ENCODE data around the gene SND1. TPM values are rescaled to one million over a fixed set of nuclear protein-coding genes. Genes with fewer than 3 reads are reported as not detected.

Gene SND1
- total and polyA plus RNA-seq, 2 of the 4 experiments (the other 2 are of a cell fraction), result 154 to 294 TPM

DNA sequence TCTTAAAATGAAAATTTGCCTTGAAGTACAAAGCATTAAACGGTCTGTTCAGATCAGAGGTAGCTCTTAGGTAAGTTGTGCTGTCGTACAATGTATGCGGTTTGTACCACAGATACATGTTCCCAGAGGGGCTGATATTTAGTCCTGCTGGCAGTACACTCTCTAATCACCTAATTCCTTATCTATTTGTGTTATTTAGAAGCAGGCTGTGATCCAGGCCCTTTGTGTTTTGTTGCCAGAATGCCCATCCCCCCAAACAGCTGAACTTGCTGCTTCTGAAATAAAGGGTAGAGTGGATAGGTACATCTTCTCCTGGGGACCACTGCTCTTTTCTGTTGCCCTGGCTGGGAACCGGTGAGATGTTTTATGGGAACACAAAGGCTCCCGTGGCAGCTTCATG is 84.5 kb downstream of the SND1 start:
- Histone ChIP-seq H2AK5ac (ENCODE audit: low read depth, low read length) (no peak overlapping the region), H2BK15ac (ENCODE audit: low read depth, low read length) (no peak overlapping the region), H2AK9ac (replicated peaks; ENCODE audit: low read depth, low read length, poor library complexity) (no peak overlapping the region), H4K8ac (ENCODE audit: low read depth in 2 of 2, low read length in 2 of 2) (no peak overlapping the region), H3K9ac (ENCODE audit: low read depth, low read length) (no peak overlapping the region), H3K56ac (ENCODE audit: extremely low read depth, insufficient read depth, low read length) (no peak overlapping the region), H3K36me3 (ENCODE audit: control insufficient read depth, insufficient read depth, low read length) (peaks cover 26% of the 10 kb centered on the region), H2AFZ (replicated peaks; ENCODE audit: low read length, poor library complexity) (no peak overlapping the region), H3K4me2 (ENCODE audit: low read depth, low read length) (no peak overlapping the region), H3K4ac (ENCODE audit: low read depth, low read length) (no peak overlapping the region), H4K91ac (ENCODE audit: insufficient read depth, low read depth, low read length) (no peak overlapping the region), H3K23ac (ENCODE audit: low read depth, low read length) (no peak overlapping the region), H4K5ac (ENCODE audit: low read depth, low read length) (no peak overlapping the region), H4K20me1 (ENCODE audit: insufficient read depth, low read length) (peaks cover 56% of the 10 kb centered on the region), H3K4me3 (ENCODE audit: insufficient read depth, low read depth, low read length) (no peak overlapping the region), H3K14ac (replicated peaks; ENCODE audit: low read depth, low read length) (no peak overlapping the region), H3K4me1 (ENCODE audit: control insufficient read depth, insufficient read depth, low read length) (no peaks in the 10 kb centered on the region), H3K27ac (ENCODE audit: insufficient read depth, low read length) (no peak overlapping the region), H3K79me1 (ENCODE audit: low read depth in 1 of 2, low read length in 2 of 2) (peaks cover 54 to 84% of the 10 kb centered on the region in 2 experiments), H3K9me1 (ENCODE audit: insufficient read depth, low read length) (peaks cover 25% of the 10 kb centered on the region), H3K9me3 (ENCODE audit: control insufficient read depth, insufficient read depth, low read length) (no peaks in the 10 kb centered on the region), H2BK5ac (ENCODE audit: low read depth, low read length, poor library complexity, severe bottlenecking) (no peak overlapping the region), H2BK20ac (ENCODE audit: low read depth, low read length) (no peak overlapping the region), H3K18ac (ENCODE audit: low read depth, low read length) (no peak overlapping the region), H2BK120ac (ENCODE audit: low read depth, low read length) (no peak overlapping the region), H3K27me3 (ENCODE audit: control insufficient read depth, insufficient read depth, low read length) (no peaks in the 10 kb centered on the region)
- intact Hi-C loops (cut with micrococcal nuclease) (no loop called here), in situ Hi-C loops (cut with MboI; ENCODE audit: low sequenced_read_pairs) (no loop called here), dilution Hi-C loops (cut with HindIII; ENCODE audit: low sequenced_read_pairs, unreplicated experiment) (no loop called here)
- ChIA-PET POLR2A (ENCODE audit: unreplicated experiment) (no interaction called here), CTCF (no interaction called here)
- TF ChIP-seq FOS (IDR thresholded peaks at IDR 0.05; ENCODE audit: low read depth, low read length), result no peak
- TF ChIP-seq RCOR1 (IDR thresholded peaks at IDR 0.05; ENCODE audit: insufficient replicate concordance, low read length), result no peak
- TF ChIP-seq, protein P1, sequence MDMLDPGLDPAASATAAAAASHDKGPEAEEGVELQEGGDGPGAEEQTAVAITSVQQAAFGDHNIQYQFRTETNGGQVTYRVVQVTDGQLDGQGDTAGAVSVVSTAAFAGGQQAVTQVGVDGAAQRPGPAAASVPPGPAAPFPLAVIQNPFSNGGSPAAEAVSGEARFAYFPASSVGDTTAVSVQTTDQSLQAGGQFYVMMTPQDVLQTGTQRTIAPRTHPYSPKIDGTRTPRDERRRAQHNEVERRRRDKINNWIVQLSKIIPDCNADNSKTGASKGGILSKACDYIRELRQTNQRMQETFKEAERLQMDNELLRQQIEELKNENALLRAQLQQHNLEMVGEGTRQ (IDR thresholded peaks at IDR 0.05; ENCODE audit: low read depth, low read length), result no peak
- TF ChIP-seq CEBPB (IDR thresholded peaks at IDR 0.05; ENCODE audit: low read depth, low read length), result no peak
- no peak for TF ChIP-seq RAD21 (IDR thresholded peaks at IDR 0.05; ENCODE audit: low read length)
- TF ChIP-seq, protein P2, sequence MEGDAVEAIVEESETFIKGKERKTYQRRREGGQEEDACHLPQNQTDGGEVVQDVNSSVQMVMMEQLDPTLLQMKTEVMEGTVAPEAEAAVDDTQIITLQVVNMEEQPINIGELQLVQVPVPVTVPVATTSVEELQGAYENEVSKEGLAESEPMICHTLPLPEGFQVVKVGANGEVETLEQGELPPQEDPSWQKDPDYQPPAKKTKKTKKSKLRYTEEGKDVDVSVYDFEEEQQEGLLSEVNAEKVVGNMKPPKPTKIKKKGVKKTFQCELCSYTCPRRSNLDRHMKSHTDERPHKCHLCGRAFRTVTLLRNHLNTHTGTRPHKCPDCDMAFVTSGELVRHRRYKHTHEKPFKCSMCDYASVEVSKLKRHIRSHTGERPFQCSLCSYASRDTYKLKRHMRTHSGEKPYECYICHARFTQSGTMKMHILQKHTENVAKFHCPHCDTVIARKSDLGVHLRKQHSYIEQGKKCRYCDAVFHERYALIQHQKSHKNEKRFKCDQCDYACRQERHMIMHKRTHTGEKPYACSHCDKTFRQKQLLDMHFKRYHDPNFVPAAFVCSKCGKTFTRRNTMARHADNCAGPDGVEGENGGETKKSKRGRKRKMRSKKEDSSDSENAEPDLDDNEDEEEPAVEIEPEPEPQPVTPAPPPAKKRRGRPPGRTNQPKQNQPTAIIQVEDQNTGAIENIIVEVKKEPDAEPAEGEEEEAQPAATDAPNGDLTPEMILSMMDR (conservative IDR thresholded peaks at IDR 0.05; ENCODE audit: low read depth, low read length), result no peak
- no peak for TF ChIP-seq BHLHE40 (IDR thresholded peaks at IDR 0.05; ENCODE audit: low read depth, low read length)
- TF ChIP-seq POLR2A (IDR thresholded peaks at IDR 0.05; ENCODE audit: low read depth, low read length), result no peak
- TF ChIP-seq CHD1 (IDR thresholded peaks at IDR 0.05; ENCODE audit: low read depth, low read length), result no peak
- TF ChIP-seq MAFK (IDR thresholded peaks at IDR 0.05; ENCODE audit: low read depth, low read length), result no peak
- no peak for TF ChIP-seq RFX5 (IDR thresholded peaks at IDR 0.05; ENCODE audit: low read depth, low read length)
- TF ChIP-seq, protein P3, sequence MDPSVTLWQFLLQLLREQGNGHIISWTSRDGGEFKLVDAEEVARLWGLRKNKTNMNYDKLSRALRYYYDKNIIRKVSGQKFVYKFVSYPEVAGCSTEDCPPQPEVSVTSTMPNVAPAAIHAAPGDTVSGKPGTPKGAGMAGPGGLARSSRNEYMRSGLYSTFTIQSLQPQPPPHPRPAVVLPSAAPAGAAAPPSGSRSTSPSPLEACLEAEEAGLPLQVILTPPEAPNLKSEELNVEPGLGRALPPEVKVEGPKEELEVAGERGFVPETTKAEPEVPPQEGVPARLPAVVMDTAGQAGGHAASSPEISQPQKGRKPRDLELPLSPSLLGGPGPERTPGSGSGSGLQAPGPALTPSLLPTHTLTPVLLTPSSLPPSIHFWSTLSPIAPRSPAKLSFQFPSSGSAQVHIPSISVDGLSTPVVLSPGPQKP (IDR thresholded peaks at IDR 0.05; ENCODE audit: borderline replicate concordance, low read depth, low read length), result no peak
- TF ChIP-seq SMC3 (IDR thresholded peaks at IDR 0.05; ENCODE audit: low read depth, low read length), result no peak
- TF ChIP-seq MXI1 (IDR thresholded peaks at IDR 0.05; ENCODE audit: borderline replicate concordance, low read depth, low read length), result no peak
- TF ChIP-seq MAZ (IDR thresholded peaks at IDR 0.05; ENCODE audit: borderline replicate concordance, low read depth, low read length), result no peak
- TF ChIP-seq NFE2L2 (IDR thresholded peaks at IDR 0.05; ENCODE audit: low read depth, low read length), result no peak
- ATAC-seq (ENCODE audit: low read depth), result no peak
- no TSS peak for BruUV-seq (replicated peaks)
- no peak for DNase-seq
- WGBS, 2 experiments (ENCODE audit: extremely low coverage in 2 of 2, insufficient read length in 1 of 2), result no CpG with 5 or more reads among the region's 5 CpGs
